Measurements from ENCODE around the gene IL9.
A peak's percentile ranks its signal among the peaks of the same experiment; 100 is the strongest.
"Not testable (repeated sequence)": the region's sequence is repeated elsewhere in the genome, so short reads cannot be mapped to it uniquely, and the experiment has no call there.

The IL9 gene

DNA sequence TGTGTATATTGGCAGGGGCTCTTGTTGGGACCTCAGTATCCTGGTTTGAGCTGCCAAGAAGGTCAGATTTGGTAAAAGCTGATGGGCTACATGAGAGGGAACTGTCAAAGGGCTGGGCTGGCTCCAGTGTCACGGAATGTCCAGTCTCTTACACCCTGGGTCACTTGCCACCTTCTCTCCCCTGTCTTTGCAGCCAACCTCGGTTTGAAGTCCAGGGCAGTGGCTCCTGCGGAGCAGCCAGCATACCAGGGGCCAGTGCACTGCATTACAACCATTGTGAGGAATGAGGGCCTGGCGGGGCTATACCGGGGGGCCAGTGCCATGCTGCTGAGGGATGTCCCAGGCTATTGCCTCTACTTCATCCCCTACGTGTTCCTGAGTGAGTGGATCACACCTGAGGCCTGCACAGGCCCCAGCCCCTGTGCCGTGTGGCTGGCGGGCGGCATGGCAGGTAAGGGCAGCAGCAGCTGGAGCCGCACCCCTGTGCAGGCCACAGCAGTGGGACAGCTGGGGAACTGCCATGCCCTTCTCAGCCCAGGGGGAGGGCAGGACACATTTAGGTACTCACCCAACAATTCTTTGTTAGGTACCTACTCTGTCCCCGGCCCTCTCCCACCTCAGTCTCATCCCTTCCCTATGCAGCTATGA is 24.2 kb downstream of the IL9 start:
- peak in 1 of 10 donors; percentile 65 for DNase-seq

GRCh38 chr5:135869935-135870334 is 25.7 kb downstream of the IL9 start:
- intact Hi-C loops (cut with DNase I) = no loop called here

More for the DNA sequence above, 24.2 kb downstream of the IL9 start:
- intact Hi-C loops (cut with DNase I) = no loop called here

DNA sequence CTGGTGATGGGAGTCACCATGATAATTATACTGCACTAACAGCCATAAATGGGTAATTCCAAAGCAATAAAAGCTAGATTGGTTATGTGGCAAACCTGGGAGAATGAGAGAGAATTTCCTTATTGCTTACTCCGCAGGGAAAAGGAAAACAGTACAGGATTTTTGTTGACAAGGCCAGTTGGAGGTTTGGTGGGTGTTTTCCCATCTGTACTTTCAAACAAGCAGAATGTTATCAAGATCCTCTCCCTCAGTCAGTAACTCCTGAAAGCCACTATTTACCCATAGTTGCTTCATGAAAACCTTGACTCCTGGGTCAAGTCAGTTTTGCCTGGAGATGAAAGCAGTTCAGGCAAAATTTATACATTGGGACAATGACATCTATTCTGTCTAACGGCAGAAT is 26.4 kb downstream of the IL9 start:
- DNase-seq = no peak
- intact Hi-C loops (cut with DNase I) = no loop called here

More at GRCh38 chr5:135869935-135870334, 25.7 kb downstream of the IL9 start:
- no peak for DNase-seq

DNA sequence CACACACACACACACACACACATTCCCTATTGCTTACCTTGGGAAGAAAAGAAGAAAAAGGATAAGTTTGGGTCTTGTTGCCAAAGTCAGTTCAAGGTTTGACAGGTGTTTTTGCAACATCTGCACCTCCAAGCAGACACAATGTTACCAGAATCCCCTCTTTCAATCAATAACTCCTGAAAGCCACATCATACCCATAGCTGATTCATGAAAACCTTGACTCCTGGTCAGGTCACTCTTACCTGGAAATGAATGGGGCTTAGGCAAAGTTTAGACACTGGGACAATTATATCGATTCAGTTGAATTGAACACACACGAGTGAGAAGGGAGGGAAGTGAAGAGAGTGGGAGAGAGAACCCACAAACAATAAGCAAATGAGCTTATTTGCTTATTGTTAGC is 27.0 kb downstream of the IL9 start:
- no peak for DNase-seq
- intact Hi-C loops (cut with DNase I) = no loop called here

GRCh38 chr5:135867599-135867998 is 28.0 kb downstream of the IL9 start:
- no peak for DNase-seq
- intact Hi-C loops (cut with DNase I) = no loop called here

DNA sequence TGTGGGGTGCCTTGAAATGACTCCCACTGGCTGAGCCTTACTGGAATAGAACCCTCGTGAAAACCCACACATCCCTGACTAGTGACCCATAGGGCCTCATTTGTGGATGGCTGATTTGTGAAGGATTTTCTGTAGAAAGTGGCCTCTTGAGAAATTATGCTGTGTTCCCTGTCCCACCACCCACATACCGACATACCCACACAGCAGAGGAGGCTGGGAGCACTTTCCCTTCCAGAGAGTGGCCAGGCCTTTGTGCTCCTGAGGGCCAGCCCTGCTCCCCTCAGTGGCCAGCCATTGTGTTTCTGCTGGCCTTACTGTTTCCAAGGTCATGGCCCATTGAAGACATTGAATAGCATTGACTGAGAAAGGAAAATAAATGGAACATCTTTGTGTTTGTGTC is 29.6 kb downstream of the IL9 start:
- DNase-seq = no peak
- intact Hi-C loops (cut with DNase I) = no loop called here

GRCh38 chr5:135864503-135865435 is 30.9 kb downstream of the IL9 start:
- no peak for DNase-seq
- intact Hi-C loops (cut with DNase I) = no loop called here

- no peak for DNase-seq
- intact Hi-C loops (cut with DNase I) = loop anchor here (1.0 kb wide), 1 partner anchor 19 kb away; no protein-coding TSS in a partner anchor
Observed at GRCh38 chr5:135862744-135863143, 32.9 kb downstream of the IL9 start.

DNA sequence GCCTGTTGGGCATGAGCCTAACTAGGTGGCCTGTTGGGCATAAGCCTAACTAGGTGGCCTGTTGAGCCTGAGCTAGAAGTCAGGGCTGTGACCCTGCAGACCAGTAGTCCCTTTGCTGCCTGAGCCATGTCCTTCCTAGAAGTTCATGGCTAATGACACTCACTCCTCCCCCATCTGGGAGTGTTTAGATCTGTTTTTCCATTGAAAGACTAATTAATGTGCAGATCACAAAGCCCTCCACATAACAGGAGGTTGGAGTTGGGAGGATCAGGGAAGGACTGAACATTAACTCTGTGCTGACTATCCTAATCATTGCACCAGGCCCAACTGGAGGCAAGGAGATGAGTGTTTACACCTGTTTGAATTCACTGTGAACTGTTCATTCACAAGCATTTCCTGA is 33.6 kb downstream of the IL9 start:
- DNase-seq = no peak
- intact Hi-C loops (cut with DNase I) = no loop called here

- no peak for DNase-seq
- intact Hi-C loops (cut with DNase I) = no loop called here
Observed at GRCh38 chr5:135861641-135862040, 34.0 kb downstream of the IL9 start.

GRCh38 chr5:135859641-135860040 is 36.0 kb downstream of the IL9 start:
- intact Hi-C loops (cut with DNase I) = no loop called here
- DNase-seq = no peak

GRCh38 chr5:135859186-135859585 is 36.5 kb downstream of the IL9 start:
- DNase-seq; intact Hi-C loops (cut with DNase I): not testable (repeated sequence)

DNA sequence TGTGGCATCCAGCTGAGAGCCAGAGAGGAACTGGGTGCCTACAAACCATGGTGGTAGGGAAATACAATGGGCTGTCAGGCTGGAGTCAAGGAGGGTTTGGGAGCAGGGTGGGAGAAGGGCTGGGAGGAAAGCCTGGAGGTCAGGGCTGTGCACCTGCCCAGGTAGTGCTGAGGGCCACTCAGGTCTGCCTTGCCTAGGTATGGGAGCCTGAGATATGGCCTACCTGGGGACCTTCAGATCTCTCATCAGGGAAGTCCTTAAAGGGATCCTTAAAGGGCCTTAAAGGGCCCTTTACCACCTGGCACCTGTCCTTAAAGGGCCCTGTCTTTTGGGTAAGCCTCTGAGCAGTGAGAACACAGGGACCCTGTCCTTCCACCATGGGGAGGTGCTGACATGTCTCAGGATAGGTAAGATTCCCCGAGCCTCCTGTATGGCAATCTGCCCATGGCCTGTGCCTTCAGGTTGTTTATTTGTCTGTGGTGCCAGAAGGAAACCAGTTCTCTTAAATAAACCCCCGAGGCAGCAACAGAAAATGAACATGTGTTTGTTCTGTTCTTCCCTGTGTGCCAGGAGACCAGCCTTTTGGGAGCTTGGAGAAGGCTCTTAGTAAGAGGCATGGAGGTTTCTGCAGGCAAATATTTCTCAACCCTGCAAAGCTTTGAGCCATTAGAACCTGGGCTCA is 37.9 kb downstream of the IL9 start:
- DNase-seq = no peak
- intact Hi-C loops (cut with DNase I) = no loop called here

GRCh38 chr5:135851915-135852845 is 43.5 kb downstream of the IL9 start:
- no peak for DNase-seq
- intact Hi-C loops (cut with DNase I) = no loop called here

- peak in 5 of 10 donors; percentile 46 to 91 (median 52) for DNase-seq
- intact Hi-C loops (cut with DNase I) = no loop called here
Observed at GRCh38 chr5:135851186-135851914, 44.3 kb downstream of the IL9 start.

- intact Hi-C loops (cut with DNase I) = no loop called here
- DNase-seq = no peak
Observed at GRCh38 chr5:135850671-135851070, 45.0 kb downstream of the IL9 start.

- intact Hi-C loops (cut with DNase I) = no loop called here
- no peak for DNase-seq
Observed at GRCh38 chr5:135850231-135850630, 45.4 kb downstream of the IL9 start.

DNA sequence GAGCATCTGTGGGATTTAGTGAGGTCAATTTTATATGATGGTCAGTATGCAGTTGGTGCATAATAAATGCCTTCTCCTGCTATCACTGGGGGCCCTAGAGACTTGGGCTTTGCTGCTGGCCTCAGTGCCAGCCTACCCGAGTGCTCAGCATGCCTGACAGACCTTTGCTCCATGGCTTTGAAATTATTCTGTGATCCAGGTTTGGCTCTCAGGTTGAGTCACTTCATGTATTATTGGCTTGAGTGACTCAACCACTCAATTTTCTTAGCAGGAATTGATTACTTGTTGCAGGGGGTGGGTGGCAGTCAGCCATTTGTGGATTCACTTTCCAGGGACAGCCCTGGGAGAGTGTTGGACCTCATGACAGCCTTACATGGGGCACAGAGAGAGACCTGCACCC is 47.7 kb downstream of the IL9 start:
- no peak for DNase-seq

DNA sequence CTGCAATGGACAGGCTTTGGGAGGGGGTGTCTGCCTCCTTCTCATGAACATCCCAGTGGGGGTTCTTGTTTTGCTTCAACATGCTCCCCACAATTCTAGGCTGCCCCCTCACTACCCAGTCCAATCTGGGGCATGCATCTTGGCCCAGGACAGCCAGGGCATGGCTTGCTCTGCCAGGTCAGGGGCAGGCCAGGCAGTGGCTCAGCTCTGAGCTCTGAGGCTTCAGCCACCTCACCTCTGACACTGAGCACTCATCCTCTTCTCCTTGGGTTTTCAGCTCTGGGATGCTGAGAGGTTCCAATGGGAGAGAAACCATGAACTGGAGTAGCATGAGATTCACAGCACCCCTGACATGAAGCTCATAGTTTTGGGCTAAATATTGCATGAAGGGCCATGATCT is 49.3 kb downstream of the IL9 start:
- peak in 1 of 10 donors; percentile 65 for DNase-seq
- intact Hi-C loops (cut with DNase I) = no loop called here

More for the DNA sequence above, 47.7 kb downstream of the IL9 start:
- intact Hi-C loops (cut with DNase I) = no loop called here

Data from posterior cingulate gyrus (tissue), 11 donors.